ENCODE measurements around the gene GBA2. TPM values are rescaled to one million over a fixed set of nuclear protein-coding genes. Genes with fewer than 3 reads are reported as not detected.

Gene GBA2
- total and polyA plus RNA-seq, 2 donors (not counting 3 experiments of a cell fraction or from before 2014, with no cell fraction given): 110 to 158 TPM

- Histone ChIP-seq H3K9me1 (replicated peaks; ENCODE audit: control insufficient read depth, extremely low read depth, insufficient read depth, low read length) (no peaks in the 10 kb centered on the region), H3K79me2 (ENCODE audit: control insufficient read depth, insufficient read depth, low read length) (no peaks in the 10 kb centered on the region), H3K4me3 (replicated peaks in 1 of 3; ENCODE audit: insufficient read depth in 1 of 3, low read depth in 1 of 3, low read length in 3 of 3) (no peak overlapping the region), H3K4me2 (ENCODE audit: insufficient read depth, low read length) (no peak overlapping the region), H3K9ac (replicated peaks; ENCODE audit: extremely low read depth, insufficient read depth, low read length) (no peak overlapping the region), H4K20me1 (replicated peaks; ENCODE audit: control insufficient read depth, extremely low read depth, insufficient read depth, low read length) (no peaks in the 10 kb centered on the region), H3K9me3 (replicated peaks; ENCODE audit: control insufficient read depth, insufficient read depth, low read length) (no peaks in the 10 kb centered on the region), H2AFZ (ENCODE audit: low read depth, low read length) (no peak overlapping the region), H3K36me3 (ENCODE audit: control insufficient read depth in 2 of 2, extremely low read depth in 1 of 2, insufficient read depth in 2 of 2, low read length in 2 of 2) (no peaks in the 10 kb centered on the region), H3K4me1 (ENCODE audit: control insufficient read depth, extremely low read depth, insufficient read depth, low read length) (peaks cover 41% of the 10 kb centered on the region), H3K27ac (ENCODE audit: insufficient read depth, low read depth, low read length) (no peak overlapping the region), H3K27me3 (ENCODE audit: control insufficient read depth in 2 of 2, insufficient read depth in 2 of 2, low read length in 2 of 2) (no peaks in the 10 kb centered on the region)
- TF ChIP-seq GATA2 (IDR thresholded peaks at IDR 0.05; ENCODE audit: insufficient read depth, insufficient read length, low read depth, low read length) (no peak), MYC (IDR thresholded peaks at IDR 0.05; ENCODE audit: low read depth, low read length) (no peak), JUN (IDR thresholded peaks at IDR 0.05; ENCODE audit: borderline replicate concordance, insufficient read depth, insufficient read length, low read depth) (no peak), POLR2A (IDR thresholded peaks at IDR 0.05; ENCODE audit: low read depth, low read length) (no peak)
- TF ChIP-seq, protein P1, sequence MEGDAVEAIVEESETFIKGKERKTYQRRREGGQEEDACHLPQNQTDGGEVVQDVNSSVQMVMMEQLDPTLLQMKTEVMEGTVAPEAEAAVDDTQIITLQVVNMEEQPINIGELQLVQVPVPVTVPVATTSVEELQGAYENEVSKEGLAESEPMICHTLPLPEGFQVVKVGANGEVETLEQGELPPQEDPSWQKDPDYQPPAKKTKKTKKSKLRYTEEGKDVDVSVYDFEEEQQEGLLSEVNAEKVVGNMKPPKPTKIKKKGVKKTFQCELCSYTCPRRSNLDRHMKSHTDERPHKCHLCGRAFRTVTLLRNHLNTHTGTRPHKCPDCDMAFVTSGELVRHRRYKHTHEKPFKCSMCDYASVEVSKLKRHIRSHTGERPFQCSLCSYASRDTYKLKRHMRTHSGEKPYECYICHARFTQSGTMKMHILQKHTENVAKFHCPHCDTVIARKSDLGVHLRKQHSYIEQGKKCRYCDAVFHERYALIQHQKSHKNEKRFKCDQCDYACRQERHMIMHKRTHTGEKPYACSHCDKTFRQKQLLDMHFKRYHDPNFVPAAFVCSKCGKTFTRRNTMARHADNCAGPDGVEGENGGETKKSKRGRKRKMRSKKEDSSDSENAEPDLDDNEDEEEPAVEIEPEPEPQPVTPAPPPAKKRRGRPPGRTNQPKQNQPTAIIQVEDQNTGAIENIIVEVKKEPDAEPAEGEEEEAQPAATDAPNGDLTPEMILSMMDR (IDR thresholded peaks at IDR 0.05; ENCODE audit: extremely low read depth in 1 of 2, insufficient read depth in 1 of 2, low read depth in 1 of 2, low read length in 2 of 2): no peak
- TF ChIP-seq, protein P2, sequence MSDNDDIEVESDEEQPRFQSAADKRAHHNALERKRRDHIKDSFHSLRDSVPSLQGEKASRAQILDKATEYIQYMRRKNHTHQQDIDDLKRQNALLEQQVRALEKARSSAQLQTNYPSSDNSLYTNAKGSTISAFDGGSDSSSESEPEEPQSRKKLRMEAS (IDR thresholded peaks at IDR 0.05; ENCODE audit: insufficient read depth, insufficient read length): no peak
- no peak for FAIRE-seq
- CTCF ChIA-PET: interaction anchor here (0.9 to 3.2 kb wide), 4 partner anchors 8 to 27 kb away, joined by 8 to 10 read pairs (median 10); no protein-coding TSS in a partner anchor
- no peak for DNase-seq (ENCODE audit: low read depth, low spot score)
- dilution Hi-C loops (cut with MboI; ENCODE audit: extremely low pct_ligation_motif_present, low sequenced_read_pairs) (no loop called here), intact Hi-C loops (cut with micrococcal nuclease) (no loop called here)
- BruUV-seq (replicated peaks): no TSS peak
- POLR2A ChIA-PET: interaction anchor here (0.7 kb wide), 1 partner anchor 718 kb away, joined by 5 read pairs; no protein-coding TSS in a partner anchor
Measured at GRCh38 chr9:35763181-35763580, 14.2 kb upstream of the GBA2 start.
